Measurements from ENCODE around the gene MYLK3.
"Not testable (repeated sequence)": the region's sequence is repeated elsewhere in the genome, so short reads cannot be mapped to it uniquely, and the experiment has no call there.

MYLK3 gene

GRCh38 chr16:46688101-46688653 is 60.0 kb downstream of the MYLK3 start:
- TF ChIP-seq, protein P1, sequence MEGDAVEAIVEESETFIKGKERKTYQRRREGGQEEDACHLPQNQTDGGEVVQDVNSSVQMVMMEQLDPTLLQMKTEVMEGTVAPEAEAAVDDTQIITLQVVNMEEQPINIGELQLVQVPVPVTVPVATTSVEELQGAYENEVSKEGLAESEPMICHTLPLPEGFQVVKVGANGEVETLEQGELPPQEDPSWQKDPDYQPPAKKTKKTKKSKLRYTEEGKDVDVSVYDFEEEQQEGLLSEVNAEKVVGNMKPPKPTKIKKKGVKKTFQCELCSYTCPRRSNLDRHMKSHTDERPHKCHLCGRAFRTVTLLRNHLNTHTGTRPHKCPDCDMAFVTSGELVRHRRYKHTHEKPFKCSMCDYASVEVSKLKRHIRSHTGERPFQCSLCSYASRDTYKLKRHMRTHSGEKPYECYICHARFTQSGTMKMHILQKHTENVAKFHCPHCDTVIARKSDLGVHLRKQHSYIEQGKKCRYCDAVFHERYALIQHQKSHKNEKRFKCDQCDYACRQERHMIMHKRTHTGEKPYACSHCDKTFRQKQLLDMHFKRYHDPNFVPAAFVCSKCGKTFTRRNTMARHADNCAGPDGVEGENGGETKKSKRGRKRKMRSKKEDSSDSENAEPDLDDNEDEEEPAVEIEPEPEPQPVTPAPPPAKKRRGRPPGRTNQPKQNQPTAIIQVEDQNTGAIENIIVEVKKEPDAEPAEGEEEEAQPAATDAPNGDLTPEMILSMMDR (IDR thresholded peaks at IDR 0.05; ENCODE audit: control insufficient read depth, insufficient read depth, low read depth, low read length, missing control alignments), result no peak
- peak overlapping the region; percentile 92 for H3K4me3 ChIP-seq (ENCODE audit: control insufficient read depth, low read depth, low read length)
- no peak for DNase-seq (ENCODE audit: low read depth)

GRCh38 chr16:46687486-46687885 is 60.7 kb downstream of the MYLK3 start:
- no peak overlapping the region; the same call in none of the 2 replicates for H3K4me3 ChIP-seq (ENCODE audit: control insufficient read depth, low read depth, low read length)
- TF ChIP-seq, protein P1 (IDR thresholded peaks at IDR 0.05; ENCODE audit: control insufficient read depth, insufficient read depth, low read depth, low read length, missing control alignments), result no peak
- DNase-seq (ENCODE audit: low read depth), result no peak

DNA sequence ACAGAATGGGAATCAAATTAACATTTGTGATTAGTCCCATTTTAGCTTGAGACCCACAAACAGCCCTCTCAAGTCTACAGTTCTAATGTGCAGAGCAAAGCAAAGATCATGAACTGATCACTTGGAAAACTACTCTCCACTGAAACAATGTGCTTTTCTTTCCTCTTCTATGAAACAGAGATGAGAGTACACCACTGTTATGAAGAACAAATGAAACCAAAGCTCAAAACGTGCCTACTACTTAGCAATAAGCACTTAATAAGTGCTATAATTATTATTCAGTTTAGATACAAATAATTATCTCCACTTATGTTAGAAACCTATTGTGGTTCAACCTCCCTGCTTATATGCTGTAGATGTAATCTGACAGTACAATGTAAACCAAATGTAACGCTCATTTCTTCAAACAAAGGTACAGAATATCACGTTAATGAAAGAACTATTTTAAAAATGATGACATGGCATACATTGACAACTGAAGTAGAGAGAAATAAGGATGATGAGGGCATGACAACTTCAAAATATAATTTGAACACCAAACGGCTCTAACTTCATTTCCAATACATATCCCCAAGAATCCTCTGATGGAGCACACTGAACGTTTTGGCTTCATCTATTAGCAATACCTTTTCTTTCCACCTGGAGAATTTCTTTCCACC is 61.2 kb downstream of the MYLK3 start:
- TF ChIP-seq, protein P1 (IDR thresholded peaks at IDR 0.05; ENCODE audit: control insufficient read depth, insufficient read depth, low read depth, low read length, missing control alignments), result no peak
- DNase-seq (ENCODE audit: low read depth), result no peak
- no peak overlapping the region for H3K4me3 ChIP-seq (ENCODE audit: control insufficient read depth, low read depth, low read length)

DNA sequence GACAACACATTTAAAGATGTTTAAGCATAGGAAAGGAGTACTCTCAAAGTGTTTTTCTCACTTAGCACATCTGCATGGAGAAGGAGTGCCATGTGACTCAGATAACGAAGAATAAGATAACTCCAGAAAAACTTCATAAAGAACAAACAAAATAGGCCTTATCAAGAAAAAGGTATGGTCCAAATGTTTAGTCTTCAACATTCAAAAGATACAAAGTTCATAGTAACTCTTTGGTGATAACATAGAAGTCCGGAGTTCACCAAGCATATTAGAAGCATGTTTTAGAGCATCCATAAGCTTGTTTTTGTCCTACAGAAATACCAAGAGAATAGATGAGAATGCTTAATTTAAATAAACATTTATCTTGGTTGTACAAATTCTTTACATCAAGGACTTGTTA is 66.3 kb downstream of the MYLK3 start:
- DNase-seq (ENCODE audit: low read depth); H3K4me3 ChIP-seq (ENCODE audit: control insufficient read depth, low read depth, low read length): not testable (repeated sequence)

GRCh38 chr16:46677943-46678342 is 70.2 kb downstream of the MYLK3 start:
- DNase-seq (ENCODE audit: low read depth); H3K4me3 ChIP-seq (ENCODE audit: control insufficient read depth, low read depth, low read length): not testable (repeated sequence)

- DNase-seq (ENCODE audit: low read depth), result no peak
- TF ChIP-seq, protein P1 (IDR thresholded peaks at IDR 0.05; ENCODE audit: control insufficient read depth, insufficient read depth, low read depth, low read length, missing control alignments), result peak; percentile 94
- no peak overlapping the region for H3K4me3 ChIP-seq (ENCODE audit: control insufficient read depth, low read depth, low read length)
These were observed 74.7 kb downstream of the MYLK3 start for GRCh38 chr16:46673320-46674013.

DNA sequence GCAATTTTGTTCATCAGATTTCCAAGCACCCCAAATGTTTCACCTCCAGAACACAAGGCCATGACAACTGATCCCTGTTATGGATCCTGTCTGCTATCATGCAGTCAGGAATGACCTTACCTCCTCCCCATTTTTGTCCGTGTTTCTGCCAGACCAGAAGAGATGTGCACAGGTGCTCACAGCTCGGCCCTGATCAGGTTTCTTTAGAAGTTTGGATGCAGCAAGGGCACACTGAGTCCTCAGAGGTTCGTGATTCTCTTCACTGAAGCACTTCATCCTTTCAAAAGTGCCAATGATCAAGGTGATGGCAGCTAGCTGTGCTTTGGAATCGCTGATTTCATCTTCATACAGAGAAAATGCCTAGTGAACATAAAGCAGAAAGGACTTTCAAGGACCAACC is 86.0 kb downstream of the MYLK3 start:
- no peak overlapping the region for H3K4me3 ChIP-seq (ENCODE audit: control insufficient read depth, low read depth, low read length)
- DNase-seq (ENCODE audit: low read depth), result no peak
- TF ChIP-seq, protein P1 (IDR thresholded peaks at IDR 0.05; ENCODE audit: control insufficient read depth, insufficient read depth, low read depth, low read length, missing control alignments), result no peak
